IMR-90 (cell line): Measurements from ENCODE around the gene INSYN1. TPM values are rescaled to one million over a fixed set of nuclear protein-coding genes. Genes with fewer than 3 reads are reported as not detected.

Experiments used
- ATAC-seq: fragments of 200-7000 bp; cut with Tn5 transposase; 2 replicates; pipeline ENCODE4 v1.9.1; 2020; ENCODE audit warnings: low read depth, mild to moderate bottlenecking, moderate library complexity
- BruUV-seq: library from RNA; stranded (reverse); fragments of 400-500 nt; replicated peaks from 2 replicates; lab custom pipeline; 2021; lab: Mats Ljungman, UMichigan
- CTCF ChIA-PET: fragments of 300-600 bp; formaldehyde crosslinking; extraction: SDS; loops from one replicate; lab custom pipeline; 2021; ENCODE audit warnings: antibody characterized with exemption; lab: Yijun Ruan, JAX
- POLR2A ChIA-PET: fragments of 300-600 bp; sonication (Branson Sonifier 250); formaldehyde crosslinking; loops from one replicate; lab custom pipeline; 2022; ENCODE audit warnings: antibody characterized with exemption; ENCODE audit not compliant: unreplicated experiment; lab: Charles Lee
- DNase-seq: peaks from one replicate; pipeline ENCODE4 v3.0.0; 2013
- H2AFZ ChIP-seq: replicated peaks from 2 replicates; pipeline ENCODE3; 2013; ENCODE audit warnings: low read length, mild to moderate bottlenecking; ENCODE audit not compliant: poor library complexity
- H2AK5ac ChIP-seq: 2 replicates; pipeline ENCODE4 v1.6.1; 2013; ENCODE audit warnings: low read depth, low read length, inconsistent platforms
- H2AK9ac ChIP-seq: replicated peaks from 2 replicates; pipeline ENCODE3; 2013; ENCODE audit warnings: mild to moderate bottlenecking, low read depth, low read length, moderate library complexity; ENCODE audit not compliant: poor library complexity
- H2BK120ac ChIP-seq: 2 replicates; pipeline ENCODE4 v1.6.1; 2013; ENCODE audit warnings: low read depth, low read length, inconsistent platforms
- H2BK15ac ChIP-seq: 3 replicates; pipeline ENCODE4 v1.6.1; 2013; ENCODE audit warnings: low read depth, low read length, inconsistent platforms
- H2BK20ac ChIP-seq: 2 replicates; pipeline ENCODE4 v1.6.1; 2013; ENCODE audit warnings: low read depth, mild to moderate bottlenecking, inconsistent platforms, low read length, moderate library complexity
- H2BK5ac ChIP-seq: 2 replicates; pipeline ENCODE4 v1.6.1; 2013; ENCODE audit warnings: mild to moderate bottlenecking, low read depth, low read length, inconsistent platforms; ENCODE audit not compliant: poor library complexity, severe bottlenecking
- H3K14ac ChIP-seq: replicated peaks from 2 replicates; pipeline ENCODE4 v1.6.1; 2013; ENCODE audit warnings: low read depth, low read length, inconsistent platforms
- H3K18ac ChIP-seq: 2 replicates; pipeline ENCODE4 v1.6.1; 2013; ENCODE audit warnings: low read depth, low read length, control low read depth
- H3K23ac ChIP-seq: 2 replicates; pipeline ENCODE4 v1.6.1; 2013; ENCODE audit warnings: low read depth, low read length, inconsistent platforms
- H3K27ac ChIP-seq: 2 replicates; pipeline ENCODE4 v1.5.1; 2013; ENCODE audit warnings: mild to moderate bottlenecking, control low read depth, low read length; ENCODE audit not compliant: insufficient read depth
- H3K27me3 ChIP-seq: 2 replicates; pipeline ENCODE4 v1.6.1; 2013; ENCODE audit warnings: low read length; ENCODE audit not compliant: control insufficient read depth, insufficient read depth
- H3K36me3 ChIP-seq: 2 replicates; pipeline ENCODE4 v1.6.1; 2013; ENCODE audit warnings: low read length, mixed read lengths; ENCODE audit not compliant: control insufficient read depth, insufficient read depth
- H3K4ac ChIP-seq: 2 replicates; pipeline ENCODE4 v1.6.1; 2013; ENCODE audit warnings: low read depth, low read length, inconsistent platforms
- H3K4me1 ChIP-seq: 2 replicates; pipeline ENCODE4 v1.6.1; 2013; ENCODE audit warnings: low read length, mixed read lengths; ENCODE audit not compliant: control insufficient read depth, insufficient read depth
- H3K4me2 ChIP-seq: 2 replicates; pipeline ENCODE4 v1.6.1; 2013; ENCODE audit warnings: low read depth, mild to moderate bottlenecking, control low read depth, low read length, moderate library complexity
- H3K4me3 ChIP-seq: 2 replicates; pipeline ENCODE4 v1.5.1; 2013; ENCODE audit warnings: low read depth, mild to moderate bottlenecking, control low read depth, low read length, moderate library complexity; ENCODE audit not compliant: insufficient read depth
- H3K56ac ChIP-seq: 2 replicates; pipeline ENCODE4 v1.6.1; 2013; ENCODE audit warnings: low read length, inconsistent platforms; ENCODE audit not compliant: insufficient read depth; ENCODE audit errors: extremely low read depth
- H3K79me1 ChIP-seq, 2 experiments: 2 replicates each; pipeline ENCODE4 v1.6.1; 2013; ENCODE audit warnings: low read length in 2 of 2, inconsistent platforms in 1 of 2, low read depth in 1 of 2
- H3K9ac ChIP-seq: 2 replicates; pipeline ENCODE4 v1.6.1; 2013; ENCODE audit warnings: low read depth, low read length, control low read depth
- H3K9me1 ChIP-seq: 2 replicates; pipeline ENCODE4 v1.6.1; 2013; ENCODE audit warnings: low read length, inconsistent platforms; ENCODE audit not compliant: insufficient read depth
- H3K9me3 ChIP-seq: 2 replicates; pipeline ENCODE4 v1.6.1; 2013; ENCODE audit warnings: low read length; ENCODE audit not compliant: control insufficient read depth, insufficient read depth
- H4K20me1 ChIP-seq: 2 replicates; pipeline ENCODE4 v1.6.1; 2013; ENCODE audit warnings: low read length, inconsistent platforms; ENCODE audit not compliant: insufficient read depth
- H4K5ac ChIP-seq: 2 replicates; pipeline ENCODE4 v1.6.1; 2013; ENCODE audit warnings: mild to moderate bottlenecking, low read depth, low read length, control low read depth
- H4K8ac ChIP-seq, 2 experiments: 2 replicates each; pipeline ENCODE4 v1.6.1; 2013; ENCODE audit warnings: low read depth in 2 of 2, low read length in 2 of 2, control low read depth in 1 of 2, inconsistent platforms in 1 of 2
- H4K91ac ChIP-seq: 2 replicates; pipeline ENCODE4 v1.6.1; 2013; ENCODE audit warnings: low read depth, low read length, inconsistent platforms; ENCODE audit not compliant: insufficient read depth
- BHLHE40 ChIP-seq: fragments of 150-350 bp; IDR thresholded peaks from 2 replicates; pipeline ENCODE4 v1.6.1; 2016; ENCODE audit warnings: mild to moderate bottlenecking, low read depth, low read length
- CEBPB ChIP-seq: IDR thresholded peaks from 2 replicates; pipeline ENCODE4 v1.6.1; 2012; ENCODE audit warnings: low read depth, low read length, improper control_type of control experiment
- CHD1 ChIP-seq: IDR thresholded peaks from 2 replicates; pipeline ENCODE4 v1.6.1; 2012; ENCODE audit warnings: low read depth, low read length, improper control_type of control experiment
- CTCF ChIP-seq: conservative IDR thresholded peaks from 2 replicates; pipeline ENCODE4 v1.5.1; 2012; ENCODE audit warnings: mild to moderate bottlenecking, low read depth, low read length, improper control_type of control experiment
- ELK1 ChIP-seq: fragments of 150-350 bp; IDR thresholded peaks from 2 replicates; pipeline ENCODE4 v1.6.1; 2016; ENCODE audit warnings: low read depth, mild to moderate bottlenecking, low read length, moderate library complexity, borderline replicate concordance
- FOS ChIP-seq: fragments of 150-350 bp; IDR thresholded peaks from 2 replicates; pipeline ENCODE4 v1.6.1; 2016; ENCODE audit warnings: low read depth, low read length
- MAFK ChIP-seq: IDR thresholded peaks from 2 replicates; pipeline ENCODE4 v1.6.1; 2012; ENCODE audit warnings: low read depth, low read length, improper control_type of control experiment
- MAZ ChIP-seq: IDR thresholded peaks from 2 replicates; pipeline ENCODE4 v1.6.1; 2012; ENCODE audit warnings: low read depth, mild to moderate bottlenecking, low read length, improper control_type of control experiment, moderate library complexity, borderline replicate concordance
- MXI1 ChIP-seq: IDR thresholded peaks from 2 replicates; pipeline ENCODE4 v1.6.1; 2012; ENCODE audit warnings: low read depth, mild to moderate bottlenecking, low read length, moderate library complexity, borderline replicate concordance
- NFE2L2 ChIP-seq: fragments of 150-350 bp; IDR thresholded peaks from 2 replicates; pipeline ENCODE4 v1.6.1; 2016; ENCODE audit warnings: low read depth, mild to moderate bottlenecking, low read length
- RCOR1 ChIP-seq: IDR thresholded peaks from 2 replicates; pipeline ENCODE4 v1.6.1; 2012; ENCODE audit warnings: mild to moderate bottlenecking, low read length, improper control_type of control experiment; ENCODE audit not compliant: insufficient replicate concordance
- RFX5 ChIP-seq: IDR thresholded peaks from 2 replicates; pipeline ENCODE4 v1.8.0; 2012; ENCODE audit warnings: low read depth, mild to moderate bottlenecking, low read length, moderate library complexity
- SMC3 ChIP-seq: fragments of 150-350 bp; IDR thresholded peaks from 2 replicates; pipeline ENCODE4 v1.6.1; 2016; ENCODE audit warnings: low read depth, mild to moderate bottlenecking, antibody characterized with exemption, low read length, moderate library complexity
- USF2 ChIP-seq: fragments of 150-350 bp; IDR thresholded peaks from 2 replicates; pipeline ENCODE4 v1.6.1; 2017; ENCODE audit warnings: mild to moderate bottlenecking, antibody characterized with exemption, low read length, low read depth
- WGBS, 2 experiments: methylation state at CpG; one replicate each; pipeline versions ENCODE4 v1.1.5 to v1.1.7; 2013; ENCODE audit warnings: missing lambda C conversion rate in 2 of 2; ENCODE audit not compliant: insufficient read length in 1 of 2; ENCODE audit errors: extremely low coverage in 2 of 2; 5-methylcytosine and 5-hydroxymethylcytosine counted together
- dilution Hi-C: fragments of 300-500 bp; cut with HindIII; formaldehyde crosslinking; loops from one replicate; pipeline ENCODE4 v1.14.3; 2018; ENCODE audit warnings: low sequenced_read_pairs; ENCODE audit not compliant: unreplicated experiment
- in situ Hi-C: fragments of 300-500 bp; cut with MboI; formaldehyde crosslinking; loops from 3 replicates; pipeline ENCODE4 v1.14.3; 2019; ENCODE audit warnings: low sequenced_read_pairs, inconsistent platforms, mixed read lengths
- intact Hi-C: fragments of 100-400 bp; cut with micrococcal nuclease; formaldehyde crosslinking; loops from 2 replicates; pipeline ENCODE4 v1.10.0; 2022
- polyA plus RNA-seq, 3 experiments: library from polyadenylated mRNA; depleted of rRNA; stranded (reverse); fragments of >200 nt; gene quantifications; 2 replicates each; pipeline ENCODE4 v1.2.3, GENCODE V29; 2012; ENCODE audit warnings: low replicate concordance in 1 of 3
- total RNA-seq: library from RNA; depleted of rRNA; stranded (reverse); fragments of >200 nt; gene quantifications from 2 replicates; pipeline ENCODE4 v1.2.3, GENCODE V29; 2012

The INSYN1 gene
- total and polyA plus RNA-seq, 2 of the 4 experiments (the other 2 are of a cell fraction): 0.18 to 0.34 TPM

GRCh38 chr15:73710321-73710720 lies 42.8 kb downstream of the INSYN1 start:
- Histone ChIP-seq H3K4me2 (no peak overlapping the region), H3K9me3 (no peaks in the 10 kb centered on the region), H2BK20ac (no peak overlapping the region), H3K27ac (no peak overlapping the region), H2BK5ac (no peak overlapping the region), H4K20me1 (peaks cover 25% of the 10 kb centered on the region), H2AK9ac (no peak overlapping the region), H3K18ac (no peak overlapping the region), H3K9ac (no peak overlapping the region), H2BK15ac (no peak overlapping the region), H3K14ac (no peak overlapping the region), H2AK5ac (no peak overlapping the region), H2AFZ (no peak overlapping the region), H4K91ac (no peak overlapping the region), H3K79me1 (peaks cover 18 to 39% of the 10 kb centered on the region in 2 experiments), H4K5ac (no peak overlapping the region), H3K36me3 (peaks cover 74% of the 10 kb centered on the region), H3K4me3 (no peak overlapping the region), H3K23ac (no peak overlapping the region), H3K9me1 (peaks cover 5% of the 10 kb centered on the region), H4K8ac (no peak overlapping the region), H3K56ac (no peak overlapping the region; the same call in 1 of the 2 replicates), H3K4ac (no peak overlapping the region), H3K27me3 (no peaks in the 10 kb centered on the region), H2BK120ac (no peak overlapping the region), H3K4me1 (no peaks in the 10 kb centered on the region)
- dilution Hi-C loops (no loop called here), intact Hi-C loops (no loop called here), in situ Hi-C loops (no loop called here)
- 90% methylated on average over 2 of the region's 5 CpGs; no CpG with 5 or more reads in 1 of the 2 experiments for WGBS, 2 experiments
- ChIA-PET POLR2A (no interaction called here), CTCF (no interaction called here)
- no peak for TF ChIP-seq RFX5
- no peak for TF ChIP-seq CTCF
- no peak for TF ChIP-seq NFE2L2
- TF ChIP-seq MAZ: no peak
- no peak for TF ChIP-seq SMC3
- no peak for TF ChIP-seq BHLHE40
- no peak for TF ChIP-seq RCOR1
- no peak for TF ChIP-seq FOS
- no peak for TF ChIP-seq CHD1
- no peak for TF ChIP-seq ELK1
- no peak for TF ChIP-seq MAFK
- no peak for TF ChIP-seq USF2
- no peak for TF ChIP-seq MXI1
- no peak for TF ChIP-seq CEBPB
- no TSS peak for BruUV-seq
- ATAC-seq (no peak), DNase-seq (no peak)
